SIG-M5 (cell line): ENCODE measurements around the gene FAM83F.
A peak's percentile ranks its signal among the peaks of the same experiment; 100 is the strongest.

ENCODE experiments used
- DNase-seq: peaks from one replicate; lab custom pipeline; 2025; lab: John Stamatoyannopoulos, UW

The FAM83F gene

DNA sequence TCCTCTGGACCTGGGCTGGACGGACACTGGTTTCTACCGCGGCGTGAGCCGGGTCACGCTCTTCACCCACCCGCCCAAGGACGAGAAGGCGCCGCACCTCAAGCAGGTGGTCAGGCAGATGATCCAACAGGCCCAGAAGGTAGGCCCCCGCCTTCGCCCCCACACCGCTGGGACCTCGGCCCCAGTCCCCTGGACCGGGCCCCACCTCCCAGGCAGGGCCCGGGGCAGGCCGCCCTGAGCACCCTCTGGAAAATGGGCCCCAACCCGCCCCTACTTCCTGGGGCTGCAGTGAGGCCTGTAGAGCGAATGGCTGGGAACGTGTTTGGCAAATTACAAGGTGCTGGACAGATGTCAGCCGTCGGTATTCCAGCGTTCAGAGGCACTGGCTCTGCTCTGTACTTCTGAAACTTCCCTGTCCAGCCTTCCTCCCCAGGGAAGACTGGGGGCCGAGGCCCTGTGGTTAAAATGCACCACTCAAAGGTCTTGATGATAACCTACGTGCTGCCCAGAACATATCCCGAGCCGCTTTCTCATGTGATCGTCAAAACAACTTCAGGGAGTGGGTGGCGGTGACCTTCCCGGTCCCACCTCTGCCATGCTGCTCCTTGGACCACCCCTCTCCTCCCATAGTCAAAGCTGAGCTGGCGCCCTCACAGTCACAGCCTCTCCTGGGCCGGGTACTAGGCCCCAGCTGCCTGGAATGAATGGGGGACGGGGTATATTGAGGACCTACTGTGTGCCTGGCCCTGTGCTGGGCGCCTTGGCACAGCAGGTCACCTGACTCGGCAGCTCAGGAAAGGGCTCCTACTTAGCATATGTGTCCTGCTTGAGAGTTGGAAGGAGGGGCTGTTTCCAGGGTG is 869 bp downstream of the FAM83F start:
- no peak for DNase-seq

- DNase-seq: no peak
Measured at GRCh38 chr22:39996732-39997131, 2.0 kb downstream of the FAM83F start.

GRCh38 chr22:39997421-39997820 is 2.7 kb downstream of the FAM83F start:
- no peak for DNase-seq

- DNase-seq: no peak
Measured at GRCh38 chr22:39997939-39998726, 3.4 kb downstream of the FAM83F start.

GRCh38 chr22:39999144-39999757 is 4.5 kb downstream of the FAM83F start:
- no peak for DNase-seq

DNA sequence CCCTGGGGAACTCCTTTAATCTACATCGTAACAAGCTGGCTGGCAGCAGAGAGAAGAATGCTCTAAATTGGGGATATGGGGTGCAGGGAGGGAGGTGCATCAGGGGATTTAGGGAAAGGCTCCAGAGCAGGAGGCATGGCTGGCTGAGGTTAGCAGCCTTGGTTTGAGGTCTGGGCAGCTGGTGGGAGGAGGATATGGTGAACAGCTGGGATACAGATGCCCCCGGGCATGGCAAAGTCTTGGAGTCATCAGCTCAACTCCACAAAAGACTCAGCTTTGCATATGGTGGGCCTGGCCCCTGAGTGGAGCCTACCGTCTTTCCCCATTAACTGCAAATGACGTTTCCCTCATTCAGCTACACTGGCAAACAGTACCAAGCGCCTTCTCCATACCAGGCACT is 5.4 kb downstream of the FAM83F start:
- no peak for DNase-seq

DNA sequence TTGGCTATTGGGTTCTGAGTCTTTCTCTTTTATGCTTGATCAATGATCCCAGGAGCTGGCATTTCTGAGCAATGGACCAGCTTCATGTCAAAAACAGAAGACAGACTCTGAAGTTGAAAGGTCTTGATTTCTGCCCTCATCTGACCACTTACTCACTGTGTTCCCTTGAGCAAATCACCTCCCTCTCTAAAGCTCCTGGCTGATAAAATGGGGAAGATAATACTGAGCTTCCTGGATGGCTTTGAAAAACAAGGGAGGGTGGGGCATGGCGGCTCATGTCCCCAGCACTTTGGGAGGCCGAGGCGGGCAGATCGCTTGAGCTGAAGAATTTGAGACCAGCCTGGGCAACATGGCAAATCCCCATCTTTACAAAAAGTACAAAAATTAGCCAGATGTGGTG is 6.4 kb downstream of the FAM83F start:
- DNase-seq: no peak

- no peak for DNase-seq
Measured at GRCh38 chr22:40001800-40002577, 7.2 kb downstream of the FAM83F start.

DNA sequence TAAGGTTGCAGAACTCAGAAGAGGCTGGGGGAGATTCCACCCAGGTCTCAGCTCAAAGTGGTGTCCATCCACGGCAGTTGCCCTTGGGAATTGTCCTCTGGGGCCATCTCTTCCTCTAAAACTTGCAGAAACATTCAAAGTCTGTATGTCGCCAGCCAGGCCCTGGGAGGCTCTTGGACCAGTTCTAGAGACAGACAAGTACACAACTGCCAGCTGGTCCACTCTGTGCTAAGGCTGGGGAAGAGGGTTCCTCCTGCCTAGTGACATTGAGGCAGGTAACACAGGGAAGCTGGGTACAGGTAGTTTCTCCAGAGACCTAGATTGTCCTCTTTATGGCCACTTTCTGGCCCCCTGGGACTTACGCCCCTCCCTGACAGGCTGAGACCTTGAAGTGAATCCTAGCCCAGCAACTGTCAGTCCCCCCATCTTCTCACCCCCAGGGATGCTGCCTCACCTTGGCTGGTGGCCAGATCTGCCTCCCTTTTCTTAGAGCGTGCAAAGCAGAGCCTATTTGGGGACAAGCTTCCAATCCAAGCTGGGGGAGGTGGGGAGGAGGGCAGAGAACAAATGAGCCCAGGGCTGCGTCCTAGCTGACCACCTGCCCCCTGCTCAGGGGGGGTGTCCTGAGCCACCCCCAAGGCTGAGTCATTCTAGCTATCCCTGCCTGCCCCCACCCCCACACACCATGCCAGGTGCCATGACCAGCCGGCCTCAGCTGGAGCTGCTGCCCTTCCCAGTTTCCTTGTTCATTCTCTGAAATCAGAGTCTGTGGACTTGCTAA is 8.4 kb downstream of the FAM83F start:
- no peak for DNase-seq

DNA sequence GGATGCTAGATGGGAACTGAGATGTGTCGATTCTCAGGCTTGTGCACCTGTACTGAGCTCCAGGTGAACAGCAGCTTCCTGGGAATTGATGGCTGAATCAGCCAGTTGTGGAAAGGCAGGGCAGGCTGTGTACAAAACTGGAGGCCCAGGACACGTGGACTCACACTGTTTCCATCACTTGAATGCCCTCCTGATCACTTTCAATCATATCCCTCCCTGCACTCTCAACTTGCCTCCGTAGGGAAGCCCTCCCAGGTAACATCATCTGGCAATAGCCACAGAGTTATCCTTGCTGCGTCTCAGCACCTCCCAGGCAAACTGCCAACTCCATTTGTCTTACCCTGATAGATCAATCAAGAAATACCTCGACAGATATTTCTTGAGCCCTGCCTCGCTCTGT is 10.1 kb downstream of the FAM83F start:
- DNase-seq: no peak

DNA sequence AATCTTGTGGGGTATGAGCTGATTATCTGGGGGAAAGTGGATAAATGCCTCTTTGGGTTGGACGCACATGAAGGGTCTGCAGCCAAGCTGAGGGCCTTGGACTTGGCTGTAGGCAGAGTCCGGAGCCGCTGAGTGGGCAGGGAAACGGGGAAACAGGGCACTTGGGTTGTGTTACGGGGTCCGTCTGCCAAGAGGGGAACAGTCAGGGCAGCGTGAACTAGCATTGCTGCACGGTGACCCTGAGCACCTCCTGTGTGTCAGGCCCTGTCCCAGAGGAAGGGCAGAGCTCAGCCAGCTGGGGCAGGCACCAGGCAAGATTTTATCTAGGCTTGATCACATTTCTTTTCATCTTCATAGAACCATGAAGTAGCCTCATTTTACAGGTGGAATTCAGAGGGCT is 11.9 kb downstream of the FAM83F start:
- no peak for DNase-seq

- DNase-seq: peak; percentile 2
Measured at GRCh38 chr22:40007853-40008710, 13.3 kb downstream of the FAM83F start.

DNA sequence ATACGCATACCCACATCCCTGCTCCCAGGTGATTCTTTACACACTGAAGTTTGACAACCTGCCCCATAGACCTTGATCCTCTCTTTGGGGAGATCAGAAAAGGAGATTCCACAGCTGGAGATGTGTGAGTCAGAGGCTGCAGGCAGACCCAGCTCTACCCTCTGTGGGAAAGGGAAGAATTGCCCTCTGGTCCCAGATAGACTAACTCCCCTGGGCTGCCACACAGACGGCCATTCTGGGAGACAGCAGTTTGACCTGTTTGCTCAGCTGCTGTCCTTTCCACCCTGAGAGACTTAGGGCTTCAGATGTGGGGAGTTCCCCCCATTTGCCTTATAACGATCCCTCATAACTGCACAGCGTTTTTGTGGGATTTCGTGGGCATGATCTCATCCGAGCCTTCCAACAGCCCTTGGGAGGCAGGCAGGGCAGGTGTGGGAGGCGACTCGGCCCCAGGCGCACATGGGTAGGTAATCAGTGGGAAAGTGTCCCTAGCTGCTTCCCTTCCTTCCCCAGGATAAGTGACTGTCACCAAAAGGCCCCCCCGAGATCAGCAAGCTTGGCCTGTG is 14.1 kb downstream of the FAM83F start:
- no peak for DNase-seq

DNA sequence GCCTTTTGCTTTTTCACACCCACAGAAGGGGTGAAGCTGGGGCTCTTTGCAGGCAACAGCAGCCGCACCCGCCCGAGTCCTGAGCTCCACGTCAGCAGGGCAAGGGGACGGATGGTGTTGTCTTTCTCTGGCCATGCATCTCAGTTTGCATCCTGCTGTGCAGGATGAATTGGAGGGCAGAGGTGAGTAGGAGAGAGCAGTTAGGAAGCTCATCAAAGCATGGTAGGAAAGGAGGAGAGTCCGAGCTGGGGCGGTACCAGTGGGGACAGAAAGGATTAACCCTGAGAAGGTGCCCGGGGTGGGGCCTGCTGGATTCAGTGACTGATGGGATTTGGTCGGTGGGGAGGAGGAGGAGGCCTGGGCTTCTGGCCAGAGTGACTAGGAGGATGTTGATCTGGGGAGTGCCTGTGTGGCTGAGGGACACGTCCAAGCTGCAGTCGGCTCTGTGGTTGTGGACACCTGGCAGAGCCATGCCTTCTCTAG is 14.6 kb downstream of the FAM83F start:
- no peak for DNase-seq

DNA sequence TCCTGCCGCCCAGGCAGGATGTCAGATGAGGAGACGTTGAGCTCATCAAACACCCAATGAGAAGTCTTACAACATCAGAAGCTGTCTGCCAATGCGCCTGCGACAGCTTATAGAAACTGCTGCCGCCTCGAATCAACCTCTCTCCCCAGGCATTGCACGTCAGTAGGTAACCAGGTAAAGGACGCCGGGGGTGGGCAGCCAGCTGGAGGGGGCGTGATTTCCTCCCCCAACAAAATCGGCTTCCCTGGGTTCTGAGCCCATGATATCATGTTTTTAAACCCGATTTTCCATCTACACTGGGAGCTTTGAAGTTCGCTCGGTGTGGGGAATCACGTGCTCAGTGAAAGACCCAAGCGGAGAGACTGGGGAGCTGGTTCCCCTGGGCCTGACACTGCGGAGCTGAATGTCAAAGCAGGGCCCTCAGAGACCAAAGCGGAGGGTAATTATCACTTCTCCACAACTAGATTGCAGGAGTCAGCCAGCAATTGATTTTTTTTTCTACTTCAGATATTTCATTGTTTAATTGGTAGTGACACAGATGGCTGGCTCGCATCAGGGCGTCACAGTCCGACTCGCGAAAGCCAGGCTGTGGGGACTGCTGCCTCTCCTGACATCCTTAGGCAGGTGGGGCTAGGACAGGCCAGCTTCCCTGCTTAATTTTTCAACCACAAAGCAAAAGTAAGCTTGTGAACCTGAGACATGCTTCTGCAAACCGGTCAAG is 15.4 kb downstream of the FAM83F start:
- no peak for DNase-seq

GRCh38 chr22:40010746-40011145 is 16.0 kb downstream of the FAM83F start:
- DNase-seq: no peak

- DNase-seq: no peak
Measured at GRCh38 chr22:40014667-40015248, 20.0 kb downstream of the FAM83F start.

DNA sequence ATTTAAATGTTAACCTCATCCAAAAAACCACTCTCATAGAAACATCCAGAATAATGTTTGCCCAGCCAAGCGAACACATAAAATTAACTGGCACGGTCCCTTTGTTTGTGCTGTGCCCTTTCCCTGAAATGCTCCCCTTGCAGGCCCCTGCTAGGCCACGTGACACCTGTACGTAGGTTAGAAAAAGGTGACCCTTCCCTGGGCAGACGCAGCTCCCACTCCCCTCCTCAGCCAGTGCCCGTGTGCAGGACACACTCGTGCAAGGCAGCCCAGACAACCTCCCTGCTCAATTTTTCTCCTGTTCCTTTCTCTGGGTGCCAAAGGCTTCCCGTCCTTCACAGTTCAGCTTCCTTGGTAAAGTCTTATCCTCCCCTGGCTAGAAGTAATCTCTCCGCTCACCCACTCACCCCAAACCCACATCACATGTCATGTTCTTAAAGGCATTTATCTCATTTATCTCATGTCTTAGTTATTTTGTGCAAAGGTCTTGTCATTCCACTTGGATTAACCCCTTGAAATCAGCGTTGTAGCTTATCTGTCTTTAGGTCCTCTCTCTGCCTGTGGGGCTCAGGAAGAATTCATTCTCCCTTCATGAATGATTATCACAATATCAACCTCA is 20.7 kb downstream of the FAM83F start:
- no peak for DNase-seq
